HepG2 (cell line): Measurements from ENCODE around the gene SERTAD1. TPM values are rescaled to one million over a fixed set of nuclear protein-coding genes. Genes with fewer than 3 reads are reported as not detected.

Source experiments
- ATF4 ChIP-seq, 2 experiments: fragments of 450-650 bp in 1 of 2; sonication (generic) in 1 of 2; formaldehyde crosslinking; IDR thresholded peaks; 2 replicates each; pipeline versions ENCODE4 v1.5.0 to v1.8.0; 2020 to 2022; ENCODE audit warnings: mild to moderate bottlenecking in 1 of 2, missing genetic modification reagents in 1 of 2
- CENPX ChIP-seq: sonication (generic); formaldehyde crosslinking; IDR thresholded peaks from 2 replicates; pipeline ENCODE4 v1.9.0; 2021; ENCODE audit warnings: mild to moderate bottlenecking, missing genetic modification reagents, moderate library complexity
- DDIT3 ChIP-seq: sonication (generic); formaldehyde crosslinking; IDR thresholded peaks from 2 replicates; pipeline ENCODE4 v1.4.0; 2020; ENCODE audit warnings: mild to moderate bottlenecking, missing genetic modification reagents
- DRAP1 ChIP-seq: IDR thresholded peaks from 2 replicates; pipeline ENCODE4 v1.6.1; 2016; ENCODE audit warnings: missing genetic modification reagents, missing compliant biosample characterization
- GMEB1 ChIP-seq: sonication (generic); formaldehyde crosslinking; IDR thresholded peaks from 2 replicates; pipeline ENCODE4 v1.5.1; 2020; ENCODE audit warnings: missing genetic modification reagents, mild to moderate bottlenecking, borderline replicate concordance
- GPBP1L1 ChIP-seq: sonication (generic); formaldehyde crosslinking; IDR thresholded peaks from 2 replicates; pipeline ENCODE4 v1.5.0; 2020; ENCODE audit warnings: mild to moderate bottlenecking, missing genetic modification reagents
- GZF1 ChIP-seq: sonication (generic); formaldehyde crosslinking; IDR thresholded peaks from 2 replicates; pipeline ENCODE4 v1.5.1; 2020; ENCODE audit warnings: mild to moderate bottlenecking, missing genetic modification reagents
- HHEX ChIP-seq: IDR thresholded peaks from 2 replicates; pipeline ENCODE4 v1.6.1; 2016; ENCODE audit warnings: control low read depth
- MAX ChIP-seq: IDR thresholded peaks from 2 replicates; pipeline ENCODE4 v1.6.1; 2012; ENCODE audit warnings: inconsistent platforms
- MED8 ChIP-seq: sonication (generic); formaldehyde crosslinking; IDR thresholded peaks from 2 replicates; pipeline ENCODE4 v1.8.1; 2023; ENCODE audit warnings: mild to moderate bottlenecking, missing genetic modification reagents; ENCODE audit not compliant: insufficient replicate concordance
- NFKB2 ChIP-seq: sonication (generic); formaldehyde crosslinking; IDR thresholded peaks from 2 replicates; pipeline ENCODE4 v1.4.0; 2020; ENCODE audit warnings: missing genetic modification reagents, borderline replicate concordance
- PRDM15 ChIP-seq: sonication (generic); formaldehyde crosslinking; IDR thresholded peaks from 2 replicates; pipeline ENCODE4 v1.4.0; 2020; ENCODE audit warnings: missing genetic modification reagents
- REXO4 ChIP-seq: sonication (generic); formaldehyde crosslinking; IDR thresholded peaks from 2 replicates; pipeline ENCODE4 v1.8.0; 2022; ENCODE audit warnings: missing genetic modification reagents, mild to moderate bottlenecking, borderline replicate concordance
- SYNCRIP ChIP-seq: fragments of 200-400 bp; formaldehyde crosslinking; IDR thresholded peaks from 2 replicates; pipeline ENCODE4 v1.6.1; 2018; ENCODE audit warnings: mild to moderate bottlenecking, low read depth, low read length; ENCODE audit not compliant: insufficient read depth
- ZNF282 ChIP-seq: fragments of 450-650 bp; IDR thresholded peaks from 2 replicates; pipeline ENCODE4 v1.6.1; 2018; ENCODE audit not compliant: partially characterized antibody
- ZNF34 ChIP-seq: sonication (generic); formaldehyde crosslinking; IDR thresholded peaks from 2 replicates; pipeline ENCODE4 v1.4.0; 2020; ENCODE audit warnings: mild to moderate bottlenecking, missing genetic modification reagents, borderline replicate concordance
- ZNF343 ChIP-seq: sonication (generic); formaldehyde crosslinking; IDR thresholded peaks from 2 replicates; pipeline ENCODE4 v1.4.0; 2020; ENCODE audit warnings: mild to moderate bottlenecking, missing genetic modification reagents
- ZNF383 ChIP-seq: sonication (generic); formaldehyde crosslinking; IDR thresholded peaks from 2 replicates; pipeline ENCODE4 v1.4.0; 2020; ENCODE audit warnings: missing genetic modification reagents, mild to moderate bottlenecking, borderline replicate concordance
- polyA plus RNA-seq, 8 experiments: library from polyadenylated mRNA; depleted of rRNA in 3 of 8; stranded (reverse) in 7 of 8; unstranded in 1 of 8; fragments of >200 nt; fragmentation: Illumina TruSeq in 4 of 8; extraction: Trizol in 4 of 8; gene quantifications; 2 replicates each; pipeline versions ENCODE4 v1.2.1 to v1.2.3, GENCODE V29; 2011 to 2016; ENCODE audit warnings: low read depth in 4 of 8, missing spikeins in 1 of 8, mixed read lengths in 1 of 8; ENCODE audit not compliant: insufficient read depth in 1 of 8
- total RNA-seq, 5 experiments: library from RNA; depleted of rRNA; stranded (reverse); fragments of >200 nt; fragmentation: Illumina TruSeq; extraction: Trizol; gene quantifications; 2 replicates each; pipeline ENCODE4 v1.2.3, GENCODE V29; 2016; ENCODE audit warnings: low read depth in 1 of 5

The SERTAD1 gene
- total and polyA plus RNA-seq, 2 of the 13 experiments (the other 11 are each of a cell fraction or from before 2014, with no cell fraction given) = 4.3 to 4.5 TPM

- TF ChIP-seq HHEX (CRISPR knock-in tag) (no peak), ZNF383 (CRISPR knock-in tag) (no peak), CENPX (CRISPR knock-in tag) (no peak), MED8 (CRISPR knock-in tag) (peak; percentile 83), ZNF343 (CRISPR knock-in tag) (no peak), GPBP1L1 (CRISPR knock-in tag) (no peak), ZNF34 (CRISPR knock-in tag) (no peak), DRAP1 (peak; percentile 47), PRDM15 (CRISPR knock-in tag) (peak; percentile 58; the same call in 1 of the 2 replicates), ATF4 (CRISPR knock-in tag; IDR thresholded peaks at IDR 0.05) (peak in 1 of 2 experiments; percentile 64; a peak in 2 of 4 replicates), GZF1 (no peak), ZNF282 (no peak), MAX (peak; percentile 83), REXO4 (CRISPR knock-in tag) (0 out of 2 replicates have a peak, but pooled peaks have one; percentile 56), GMEB1 (CRISPR knock-in tag) (peak; percentile 83), DDIT3 (no peak), NFKB2 (CRISPR knock-in tag) (peak; percentile 90; the same call in 1 of the 2 replicates), SYNCRIP (no peak)
Measured at GRCh38 chr19:40420766-40421765, 4.7 kb downstream of the SERTAD1 start (continued).
